Thoracic aorta (tissue), 2 donors: ENCODE results near the gene PPFIBP1. TPM values are rescaled to one million over a fixed set of nuclear protein-coding genes. Genes with fewer than 3 reads are reported as not detected.

ENCODE experiments used
- ATAC-seq: fragments of 150-250 bp; one replicate; pipeline ENCODE4 v1.8.0; 2017; ENCODE audit warnings: low read depth; ENCODE audit not compliant: insufficient number of reproducible peaks, low FRiP score
- DNase-seq: peaks from one replicate; pipeline ENCODE4 v3.0.0-alpha.2; 2020; ENCODE audit warnings: low spot score
- H3K27ac ChIP-seq, 2 donors: fragments of 200-600 bp; sonication (generic); 1 replicate in 1 of 2; 2 replicates in 1 of 2; pipeline ENCODE4 v1.5.1; 2016; ENCODE audit warnings: mild to moderate bottlenecking in 2 of 2, moderate library complexity in 2 of 2
- H3K27me3 ChIP-seq: fragments of 200-600 bp; sonication (generic); replicated peaks from 2 replicates; pipeline ENCODE4 v1.6.0; 2016; ENCODE audit warnings: mild to moderate bottlenecking; ENCODE audit not compliant: insufficient read depth
- H3K36me3 ChIP-seq: fragments of 200-600 bp; sonication (generic); one replicate; pipeline ENCODE4 v1.5.1; 2016
- H3K4me1 ChIP-seq, 2 donors: fragments of 200-600 bp; sonication (generic); 1 replicate in 1 of 2; 2 replicates in 1 of 2; pipeline versions ENCODE4 v1.5.1 to v1.6.0; 2016; ENCODE audit warnings: low read depth in 2 of 2, mild to moderate bottlenecking in 1 of 2; ENCODE audit not compliant: control insufficient read depth in 1 of 2
- H3K4me3 ChIP-seq: fragments of 200-600 bp; sonication (generic); 2 replicates; pipeline ENCODE4 v1.5.1; 2016; ENCODE audit warnings: mild to moderate bottlenecking
- H3K9me3 ChIP-seq: fragments of 200-600 bp; sonication (generic); 2 replicates; pipeline ENCODE4 v1.5.1; 2016
- CTCF ChIP-seq: fragments of 200-600 bp; sonication (generic); IDR thresholded peaks from one replicate; pipeline ENCODE4 v1.5.1; 2019; ENCODE audit warnings: antibody characterized with exemption
- total RNA-seq, 2 donors: library from RNA; depleted of rRNA; stranded (reverse); fragments of >200 nt; gene quantifications; one replicate each; pipeline versions ENCODE4 v1.1.0 to v1.2.3, GENCODE V29; 2016

PPFIBP1 gene
- total RNA-seq, 2 donors from 2014 or later: 103 to 232 TPM

GRCh38 chr12:27689558-27690180, 165.7 kb downstream of the PPFIBP1 start:
- DNase-seq (no peak), ATAC-seq (no peak)
- Histone ChIP-seq H3K4me1 (no peaks in the 10 kb centered on the region), H3K9me3 (no peaks in the 10 kb centered on the region), H3K36me3 (peaks cover 57% of the 10 kb centered on the region), H3K27me3 (no peaks in the 10 kb centered on the region), H3K4me3 (no peak overlapping the region), H3K27ac (no peak overlapping the region)
- no peak for TF ChIP-seq CTCF

GRCh38 chr12:27693403-27693802, 169.4 kb downstream of the PPFIBP1 start:
- Histone ChIP-seq H3K36me3 (peaks cover 44% of the 10 kb centered on the region), H3K27ac (no peak overlapping the region), H3K4me3 (no peak overlapping the region), H3K9me3 (no peaks in the 10 kb centered on the region), H3K4me1 (no peaks in the 10 kb centered on the region), H3K27me3 (no peaks in the 10 kb centered on the region)
- ATAC-seq: no peak
- no peak for TF ChIP-seq CTCF
- DNase-seq: no peak

DNA sequence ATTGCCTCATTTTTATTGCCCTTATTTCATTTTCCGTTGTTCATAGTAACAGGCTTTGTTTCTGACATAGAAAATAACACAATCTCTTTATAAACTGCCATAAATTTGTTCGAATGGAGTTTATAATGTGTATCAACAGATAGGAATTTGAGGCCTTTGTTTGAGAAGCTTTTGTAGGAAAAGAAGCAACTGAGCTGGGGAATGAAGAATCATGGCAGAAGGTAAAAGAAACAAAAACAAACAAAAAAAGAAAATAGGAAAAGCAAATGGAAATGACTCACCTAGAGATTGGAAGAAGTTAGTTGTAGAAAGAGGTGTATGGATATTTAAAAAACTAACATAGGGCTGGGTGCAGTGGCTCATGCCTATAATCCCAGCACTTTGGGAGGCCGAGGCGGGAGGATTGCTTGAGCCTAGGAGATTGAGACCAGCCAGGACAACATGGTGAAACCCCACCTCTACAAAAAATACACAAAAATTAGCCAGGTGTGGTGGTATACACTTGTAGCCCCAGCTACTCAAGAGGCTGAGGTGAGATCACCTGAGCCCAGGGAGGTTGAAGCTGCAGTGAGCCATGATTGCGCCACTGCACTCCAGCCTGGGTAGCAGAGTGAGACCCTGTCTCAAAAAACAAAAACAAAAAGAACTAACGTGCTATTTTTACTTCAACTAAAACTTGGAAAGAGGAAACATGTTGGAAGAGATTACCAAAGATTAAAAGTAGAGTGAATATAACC, 171.7 kb downstream of the PPFIBP1 start:
- TF ChIP-seq CTCF: no peak
- Histone ChIP-seq H3K36me3 (peaks cover 22% of the 10 kb centered on the region), H3K27me3 (no peaks in the 10 kb centered on the region), H3K27ac (no peak overlapping the region), H3K9me3 (no peaks in the 10 kb centered on the region), H3K4me1 (no peaks in the 10 kb centered on the region), H3K4me3 (no peak overlapping the region)
- no peak for ATAC-seq
- DNase-seq: no peak

DNA sequence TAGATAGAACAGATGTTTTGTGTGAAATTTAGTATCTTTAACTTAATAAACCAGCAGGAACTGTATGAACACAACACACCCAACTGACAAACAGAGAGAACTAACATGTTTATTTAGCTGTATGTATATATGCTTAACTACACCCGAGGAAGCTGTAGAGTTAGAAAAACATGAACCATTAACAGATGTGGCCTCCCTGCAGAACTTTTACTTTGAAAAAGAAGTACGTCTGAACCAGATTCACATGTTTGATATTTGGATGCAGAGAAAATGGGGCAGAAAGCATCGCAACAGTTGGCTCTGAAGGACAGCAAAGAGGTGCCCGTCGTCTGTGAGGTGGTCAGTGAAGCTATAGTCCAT, 172.3 kb downstream of the PPFIBP1 start, which contains the start of gene REP15:
TSS of gene REP15 (plus strand) at position 155 of the 360 bp plus-strand sequence. CDS start at position 271, 116 bp downstream.
- ATAC-seq (no peak), DNase-seq (no peak)
- Histone ChIP-seq H3K9me3 (no peaks in the 10 kb centered on the region), H3K27ac (no peak within 1 kb of the TSS), H3K4me1 (no peaks in the 10 kb centered on the region), H3K27me3 (no peaks in the 10 kb centered on the region), H3K36me3 (peaks cover 20% of the 10 kb centered on the region), H3K4me3 (no peak within 1 kb of the TSS)
- no peak for TF ChIP-seq CTCF

DNA sequence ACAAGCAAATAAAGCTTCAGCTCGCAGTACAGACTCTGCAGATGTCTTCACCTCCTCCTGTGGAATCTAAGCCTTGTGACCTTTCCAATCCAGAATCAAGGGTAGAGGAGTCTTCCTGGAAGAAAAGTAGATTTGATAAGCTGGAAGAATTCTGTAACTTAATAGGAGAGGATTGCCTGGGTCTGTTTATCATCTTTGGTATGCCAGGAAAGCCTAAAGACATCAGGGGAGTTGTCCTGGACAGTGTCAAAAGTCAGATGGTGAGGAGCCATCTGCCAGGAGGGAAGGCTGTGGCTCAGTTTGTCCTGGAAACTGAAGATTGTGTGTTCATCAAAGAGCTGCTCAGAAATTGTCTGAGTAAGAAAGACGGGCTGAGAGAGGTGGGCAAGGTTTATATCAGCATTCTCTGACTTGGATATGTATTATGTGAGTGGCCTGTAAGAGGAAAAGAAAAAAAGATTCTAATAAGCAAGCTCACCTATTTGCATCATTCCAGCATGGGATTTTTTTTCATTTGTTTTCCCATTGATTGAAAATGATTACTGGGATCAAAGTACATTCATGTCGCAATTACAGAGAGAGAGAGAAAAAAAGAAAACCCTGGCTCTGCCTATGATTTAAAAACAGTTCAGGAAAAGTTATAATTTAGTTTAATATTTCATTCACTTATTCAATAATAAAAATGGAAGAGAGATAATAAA, 173.0 kb downstream of the PPFIBP1 start:
- peaks cover 13% of the 10 kb centered on the region for H3K36me3 ChIP-seq
- ATAC-seq: no peak

More for the DNA sequence above, 173.0 kb downstream of the PPFIBP1 start:
- Histone ChIP-seq H3K27ac (no peak overlapping the region), H3K9me3 (no peaks in the 10 kb centered on the region), H3K27me3 (no peaks in the 10 kb centered on the region), H3K4me1 (no peaks in the 10 kb centered on the region), H3K4me3 (no peak overlapping the region)
- TF ChIP-seq CTCF: no peak
- DNase-seq: no peak
